ENCODE measurements around the gene BMP6.

Gene BMP6

DNA sequence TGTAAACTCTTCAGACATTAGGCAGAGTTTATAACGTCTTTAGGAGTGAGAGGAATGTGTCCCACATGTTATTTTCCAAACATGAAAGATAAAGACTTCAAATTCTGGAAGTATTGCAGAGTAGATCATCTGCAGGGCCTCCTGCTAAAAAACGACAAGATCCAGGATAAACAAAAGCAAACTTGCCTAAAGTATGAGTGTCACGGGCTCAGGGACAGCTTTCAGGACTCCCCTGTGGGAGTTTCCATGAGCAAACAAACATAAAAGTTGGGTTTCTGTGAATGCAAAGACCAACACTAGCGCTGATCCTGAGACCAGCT lies 107.8 kb downstream of the BMP6 start:
- no peak overlapping the region for H3K4me2 ChIP-seq (ENCODE audit: insufficient read depth, low read length)
- H3K9me3 ChIP-seq (ENCODE audit: insufficient read depth, low read length, severe bottlenecking), result no peaks in the 10 kb centered on the region
- H3K9ac ChIP-seq (ENCODE audit: low read depth, low read length), result no peak overlapping the region
- no peaks in the 10 kb centered on the region for H3K27me3 ChIP-seq (ENCODE audit: insufficient read depth, low read length, poor library complexity)
- ATAC-seq (ENCODE audit: insufficient read depth, low read depth), result no peak
- H3K4me1 ChIP-seq (ENCODE audit: insufficient read depth, low read length), result no peaks in the 10 kb centered on the region
- H3K27ac ChIP-seq (ENCODE audit: low read length), result no peak overlapping the region
- H3K36me3 ChIP-seq (ENCODE audit: insufficient read depth, low read length), result no peaks in the 10 kb centered on the region
- DNase-seq, result no peak
- H2AFZ ChIP-seq (ENCODE audit: low read depth, low read length), result no peak overlapping the region
- no peak for TF ChIP-seq EZH2 (IDR thresholded peaks at IDR 0.05; ENCODE audit: borderline replicate concordance, low read depth, low read length, severe bottlenecking)
- TF ChIP-seq, protein P1, sequence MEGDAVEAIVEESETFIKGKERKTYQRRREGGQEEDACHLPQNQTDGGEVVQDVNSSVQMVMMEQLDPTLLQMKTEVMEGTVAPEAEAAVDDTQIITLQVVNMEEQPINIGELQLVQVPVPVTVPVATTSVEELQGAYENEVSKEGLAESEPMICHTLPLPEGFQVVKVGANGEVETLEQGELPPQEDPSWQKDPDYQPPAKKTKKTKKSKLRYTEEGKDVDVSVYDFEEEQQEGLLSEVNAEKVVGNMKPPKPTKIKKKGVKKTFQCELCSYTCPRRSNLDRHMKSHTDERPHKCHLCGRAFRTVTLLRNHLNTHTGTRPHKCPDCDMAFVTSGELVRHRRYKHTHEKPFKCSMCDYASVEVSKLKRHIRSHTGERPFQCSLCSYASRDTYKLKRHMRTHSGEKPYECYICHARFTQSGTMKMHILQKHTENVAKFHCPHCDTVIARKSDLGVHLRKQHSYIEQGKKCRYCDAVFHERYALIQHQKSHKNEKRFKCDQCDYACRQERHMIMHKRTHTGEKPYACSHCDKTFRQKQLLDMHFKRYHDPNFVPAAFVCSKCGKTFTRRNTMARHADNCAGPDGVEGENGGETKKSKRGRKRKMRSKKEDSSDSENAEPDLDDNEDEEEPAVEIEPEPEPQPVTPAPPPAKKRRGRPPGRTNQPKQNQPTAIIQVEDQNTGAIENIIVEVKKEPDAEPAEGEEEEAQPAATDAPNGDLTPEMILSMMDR (IDR thresholded peaks at IDR 0.05; ENCODE audit: borderline replicate concordance, extremely low read depth, low read length, poor library complexity, severe bottlenecking), result no peak
- H3K79me2 ChIP-seq (ENCODE audit: insufficient read depth, low read length), result no peaks in the 10 kb centered on the region
- H4K20me1 ChIP-seq (ENCODE audit: insufficient read depth, low read length), result no peaks in the 10 kb centered on the region
- H3K4me3 ChIP-seq (ENCODE audit: low read depth in 1 of 2, low read length in 2 of 2), result no peak overlapping the region

- Histone ChIP-seq H3K9ac (ENCODE audit: low read depth, low read length) (no peak overlapping the region), H3K27me3 (ENCODE audit: insufficient read depth, low read length, poor library complexity) (peaks cover 3% of the 10 kb centered on the region), H3K4me2 (ENCODE audit: insufficient read depth, low read length) (no peak overlapping the region), H3K36me3 (ENCODE audit: insufficient read depth, low read length) (no peaks in the 10 kb centered on the region), H3K9me3 (ENCODE audit: insufficient read depth, low read length, severe bottlenecking) (no peaks in the 10 kb centered on the region), H3K79me2 (ENCODE audit: insufficient read depth, low read length) (no peaks in the 10 kb centered on the region), H3K4me1 (ENCODE audit: insufficient read depth, low read length) (no peaks in the 10 kb centered on the region), H2AFZ (ENCODE audit: low read depth, low read length) (no peak overlapping the region), H3K4me3 (ENCODE audit: low read depth in 1 of 2, low read length in 2 of 2) (no peak overlapping the region), H3K27ac (ENCODE audit: low read length) (no peak overlapping the region), H4K20me1 (ENCODE audit: insufficient read depth, low read length) (no peaks in the 10 kb centered on the region)
- ATAC-seq (ENCODE audit: insufficient read depth, low read depth) (no peak), DNase-seq (no peak)
- TF ChIP-seq EZH2 (IDR thresholded peaks at IDR 0.05; ENCODE audit: borderline replicate concordance, low read depth, low read length, severe bottlenecking), result no peak
- TF ChIP-seq, protein P1 (IDR thresholded peaks at IDR 0.05; ENCODE audit: borderline replicate concordance, extremely low read depth, low read length, poor library complexity, severe bottlenecking), result no peak
Observed at GRCh38 chr6:7836371-7837026, 110.6 kb downstream of the BMP6 start.

GRCh38 chr6:7841781-7842468 lies 116.0 kb downstream of the BMP6 start:
- Histone ChIP-seq H3K27ac (ENCODE audit: low read length) (no peak overlapping the region), H4K20me1 (ENCODE audit: insufficient read depth, low read length) (no peaks in the 10 kb centered on the region), H3K79me2 (ENCODE audit: insufficient read depth, low read length) (no peaks in the 10 kb centered on the region), H3K36me3 (ENCODE audit: insufficient read depth, low read length) (no peaks in the 10 kb centered on the region), H3K9me3 (ENCODE audit: insufficient read depth, low read length, severe bottlenecking) (no peaks in the 10 kb centered on the region), H2AFZ (ENCODE audit: low read depth, low read length) (no peak overlapping the region), H3K4me2 (ENCODE audit: insufficient read depth, low read length) (no peak overlapping the region), H3K27me3 (ENCODE audit: insufficient read depth, low read length, poor library complexity) (peaks cover 3% of the 10 kb centered on the region), H3K4me3 (ENCODE audit: low read depth in 1 of 2, low read length in 2 of 2) (no peak overlapping the region), H3K4me1 (ENCODE audit: insufficient read depth, low read length) (no peaks in the 10 kb centered on the region), H3K9ac (ENCODE audit: low read depth, low read length) (no peak overlapping the region)
- DNase-seq (no peak), ATAC-seq (ENCODE audit: insufficient read depth, low read depth) (no peak)
- no peak for TF ChIP-seq EZH2 (IDR thresholded peaks at IDR 0.05; ENCODE audit: borderline replicate concordance, low read depth, low read length, severe bottlenecking)
- TF ChIP-seq, protein P1 (IDR thresholded peaks at IDR 0.05; ENCODE audit: borderline replicate concordance, extremely low read depth, low read length, poor library complexity, severe bottlenecking), result no peak
